ENCODE measurements around the gene CATSPERZ. TPM values are rescaled to one million over a fixed set of nuclear protein-coding genes. Genes with fewer than 3 reads are reported as not detected.
A peak's percentile ranks its signal among the peaks of the same experiment; 100 is the strongest.

Gene CATSPERZ
- total RNA-seq, 2 donors from 2014 or later: 0.56 TPM; not detected in 1

DNA sequence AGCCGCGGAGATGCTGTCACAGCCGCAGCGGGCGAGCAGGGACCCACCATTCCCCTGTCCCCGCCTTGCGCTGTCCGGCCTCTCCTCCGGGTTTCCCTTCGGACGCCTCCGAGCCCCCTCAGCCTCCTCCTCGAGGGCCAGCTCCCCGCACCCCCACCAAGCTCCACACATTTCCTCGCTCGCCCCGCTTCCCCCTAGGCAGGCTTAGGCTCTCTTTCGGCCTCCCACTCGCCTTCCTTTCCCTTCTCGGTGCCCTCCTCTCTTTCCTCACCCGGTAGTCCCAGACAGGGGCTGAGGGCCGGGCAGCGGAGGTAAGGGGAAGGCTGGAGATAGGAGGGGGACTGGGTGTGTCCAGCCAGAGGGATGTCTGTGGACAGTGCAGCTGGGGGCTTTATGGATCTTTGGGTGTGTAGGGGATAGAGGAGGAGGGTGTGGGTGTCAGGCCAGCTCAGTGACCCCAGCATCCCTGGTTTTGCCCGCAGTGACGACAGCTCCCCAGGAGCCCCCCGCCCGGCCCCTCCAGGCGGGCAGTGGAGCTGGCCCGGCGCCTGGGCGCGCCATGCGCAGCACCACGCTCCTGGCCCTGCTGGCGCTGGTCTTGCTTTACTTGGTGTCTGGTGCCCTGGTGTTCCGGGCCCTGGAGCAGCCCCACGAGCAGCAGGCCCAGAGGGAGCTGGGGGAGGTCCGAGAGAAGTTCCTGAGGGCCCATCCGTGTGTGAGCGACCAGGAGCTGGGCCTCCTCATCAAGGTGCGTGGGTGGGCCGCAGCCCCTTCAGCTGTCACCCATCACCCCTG is 7.5 kb upstream of the CATSPERZ start:
- TF ChIP-seq, protein P1, sequence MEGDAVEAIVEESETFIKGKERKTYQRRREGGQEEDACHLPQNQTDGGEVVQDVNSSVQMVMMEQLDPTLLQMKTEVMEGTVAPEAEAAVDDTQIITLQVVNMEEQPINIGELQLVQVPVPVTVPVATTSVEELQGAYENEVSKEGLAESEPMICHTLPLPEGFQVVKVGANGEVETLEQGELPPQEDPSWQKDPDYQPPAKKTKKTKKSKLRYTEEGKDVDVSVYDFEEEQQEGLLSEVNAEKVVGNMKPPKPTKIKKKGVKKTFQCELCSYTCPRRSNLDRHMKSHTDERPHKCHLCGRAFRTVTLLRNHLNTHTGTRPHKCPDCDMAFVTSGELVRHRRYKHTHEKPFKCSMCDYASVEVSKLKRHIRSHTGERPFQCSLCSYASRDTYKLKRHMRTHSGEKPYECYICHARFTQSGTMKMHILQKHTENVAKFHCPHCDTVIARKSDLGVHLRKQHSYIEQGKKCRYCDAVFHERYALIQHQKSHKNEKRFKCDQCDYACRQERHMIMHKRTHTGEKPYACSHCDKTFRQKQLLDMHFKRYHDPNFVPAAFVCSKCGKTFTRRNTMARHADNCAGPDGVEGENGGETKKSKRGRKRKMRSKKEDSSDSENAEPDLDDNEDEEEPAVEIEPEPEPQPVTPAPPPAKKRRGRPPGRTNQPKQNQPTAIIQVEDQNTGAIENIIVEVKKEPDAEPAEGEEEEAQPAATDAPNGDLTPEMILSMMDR (IDR thresholded peaks at IDR 0.05): no peak
- Histone ChIP-seq H3K9me3 (no peaks in the 10 kb centered on the region), H3K9ac (ENCODE audit: low read depth in 2 of 2, low read length in 2 of 2) (peak overlapping the region in 1 of 2 donors; percentile 43), H3K27ac (no peak overlapping the region), H3K4me1 (peaks cover 3% of the 10 kb centered on the region), H3K36me3 (no peaks in the 10 kb centered on the region), H3K4me3 (peak overlapping the region; percentile 19), H3K27me3 (peaks cover 64% of the 10 kb centered on the region)
- intact Hi-C loops (cut with DNase I): no loop called here
- no peak for DNase-seq

DNA sequence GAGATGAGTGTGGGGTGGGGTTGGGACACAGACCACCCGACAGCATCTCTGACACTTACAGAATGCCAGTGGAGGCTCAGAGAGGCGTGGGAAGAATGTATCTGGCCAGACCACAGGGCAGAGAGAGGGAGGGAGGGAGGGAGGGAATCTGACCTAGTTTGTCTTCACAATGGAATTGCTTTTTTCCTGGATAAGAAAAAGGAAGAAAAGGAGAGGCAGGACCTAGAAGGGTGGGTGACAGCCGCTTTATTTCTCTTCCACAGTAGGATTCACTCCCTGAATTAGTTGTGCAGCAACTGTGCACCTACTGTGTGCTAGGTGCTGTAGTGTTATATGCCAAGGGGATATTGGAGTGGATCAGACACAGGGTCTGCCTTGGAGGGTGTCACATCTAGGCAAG is 5.4 kb upstream of the CATSPERZ start:
- Histone ChIP-seq H3K9me3 (no peaks in the 10 kb centered on the region), H3K36me3 (no peaks in the 10 kb centered on the region), H3K27me3 (peaks cover 85% of the 10 kb centered on the region), H3K4me1 (peaks cover 11% of the 10 kb centered on the region), H3K9ac (ENCODE audit: low read depth in 2 of 2, low read length in 2 of 2) (no peak overlapping the region), H3K27ac (no peak overlapping the region), H3K4me3 (no peak overlapping the region)
- DNase-seq: no peak
- intact Hi-C loops (cut with DNase I): no loop called here
- TF ChIP-seq, protein P1 (IDR thresholded peaks at IDR 0.05): no peak

DNA sequence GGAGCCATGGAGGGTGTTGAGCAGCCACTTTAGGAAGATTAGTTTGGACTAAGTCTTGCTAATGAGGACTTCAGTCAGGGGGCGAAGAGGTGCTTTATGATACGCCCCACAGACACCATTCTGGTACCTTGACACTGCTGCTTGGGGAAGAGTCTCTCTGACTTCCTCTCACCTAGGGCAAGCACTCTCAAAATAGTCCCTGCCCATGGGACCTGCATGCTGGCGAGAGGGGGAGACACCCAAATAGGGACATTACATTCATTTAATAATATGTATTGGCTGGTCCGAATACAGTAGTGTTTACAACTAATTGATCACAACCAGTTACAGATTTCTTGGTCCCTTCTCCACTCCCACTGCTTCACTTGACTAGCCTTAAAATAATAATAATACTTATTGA is 4.4 kb upstream of the CATSPERZ start:
- no peak overlapping the region for H3K27ac ChIP-seq
- H3K4me3 ChIP-seq: no peak overlapping the region
- H3K9me3 ChIP-seq: no peaks in the 10 kb centered on the region
- intact Hi-C loops (cut with DNase I): no loop called here
- no peak for DNase-seq
- no peaks in the 10 kb centered on the region for H3K36me3 ChIP-seq
- no peak overlapping the region for H3K9ac ChIP-seq (ENCODE audit: low read depth in 2 of 2, low read length in 2 of 2)
- TF ChIP-seq, protein P1 (IDR thresholded peaks at IDR 0.05): no peak
- H3K27me3 ChIP-seq: peaks cover 83% of the 10 kb centered on the region
- peaks cover 21% of the 10 kb centered on the region for H3K4me1 ChIP-seq

DNA sequence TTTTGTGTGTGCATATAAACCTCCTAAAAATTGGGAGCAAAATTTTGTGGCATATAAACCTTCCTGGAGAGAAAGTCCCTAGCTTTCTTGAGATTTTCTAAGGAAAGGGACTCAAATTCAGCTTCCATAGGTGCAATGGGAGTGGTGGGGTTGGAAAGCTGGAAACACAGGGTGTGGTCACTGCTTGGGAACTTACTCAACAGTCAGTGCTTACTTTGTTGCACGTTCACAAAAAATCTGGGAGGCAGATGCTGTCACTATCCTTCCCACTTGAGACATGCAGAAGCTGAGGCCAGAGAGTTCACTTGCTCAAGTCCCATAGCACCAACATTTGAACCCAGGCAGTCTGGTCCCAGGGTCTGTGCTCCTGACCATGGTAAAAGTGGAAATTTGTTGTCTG is 3.9 kb upstream of the CATSPERZ start:
- TF ChIP-seq, protein P1 (IDR thresholded peaks at IDR 0.05): no peak

DNA sequence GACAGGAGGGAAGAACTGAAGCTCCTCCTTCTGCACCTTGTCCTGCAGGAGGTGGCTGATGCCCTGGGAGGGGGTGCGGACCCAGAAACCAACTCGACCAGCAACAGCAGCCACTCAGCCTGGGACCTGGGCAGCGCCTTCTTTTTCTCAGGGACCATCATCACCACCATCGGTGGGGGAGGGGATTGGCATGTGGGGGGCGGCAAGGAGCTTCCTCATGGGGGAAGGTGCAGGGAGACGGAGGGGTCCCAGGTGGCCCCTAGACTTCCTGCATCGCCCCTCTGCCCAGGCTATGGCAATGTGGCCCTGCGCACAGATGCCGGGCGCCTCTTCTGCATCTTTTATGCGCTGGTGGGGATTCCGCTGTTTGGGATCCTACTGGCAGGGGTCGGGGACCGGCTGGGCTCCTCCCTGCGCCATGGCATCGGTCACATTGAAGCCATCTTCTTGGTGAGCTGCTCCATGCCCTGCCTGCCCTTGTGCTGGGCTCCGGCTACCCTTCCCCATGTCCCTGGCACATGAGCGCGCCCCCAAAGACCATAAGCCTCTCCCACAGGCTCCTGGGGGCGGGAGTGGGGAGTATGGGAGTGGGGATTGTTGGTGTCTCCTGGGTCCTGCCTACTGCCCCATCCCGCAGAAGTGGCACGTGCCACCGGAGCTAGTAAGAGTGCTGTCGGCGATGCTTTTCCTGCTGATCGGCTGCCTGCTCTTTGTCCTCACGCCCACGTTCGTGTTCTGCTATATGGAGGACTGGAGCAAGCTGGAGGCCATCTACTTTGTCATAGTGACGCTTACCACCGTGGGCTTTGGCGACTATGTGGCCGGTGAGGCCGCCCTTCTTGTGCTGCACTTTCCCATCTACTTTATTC is 3.1 kb upstream of the CATSPERZ start:
- Histone ChIP-seq H3K4me1 (peaks cover 22% of the 10 kb centered on the region), H3K4me3 (no peak overlapping the region), H3K36me3 (no peaks in the 10 kb centered on the region), H3K27ac (no peak overlapping the region), H3K27me3 (peaks cover 70% of the 10 kb centered on the region), H3K9ac (ENCODE audit: low read depth in 2 of 2, low read length in 2 of 2) (peak overlapping the region in 1 of 2 donors; percentile 55), H3K9me3 (no peaks in the 10 kb centered on the region)
- DNase-seq: no peak
- TF ChIP-seq, protein P1 (IDR thresholded peaks at IDR 0.05): no peak
- intact Hi-C loops (cut with DNase I): no loop called here

More for the DNA sequence above, 3.9 kb upstream of the CATSPERZ start:
- no peak overlapping the region for H3K4me3 ChIP-seq
- no peak overlapping the region for H3K9ac ChIP-seq (ENCODE audit: low read depth in 2 of 2, low read length in 2 of 2)
- DNase-seq: no peak
- H3K36me3 ChIP-seq: no peaks in the 10 kb centered on the region
- peaks cover 78% of the 10 kb centered on the region for H3K27me3 ChIP-seq
- intact Hi-C loops (cut with DNase I): no loop called here
- no peak overlapping the region for H3K27ac ChIP-seq
- H3K4me1 ChIP-seq: peaks cover 23% of the 10 kb centered on the region
- no peaks in the 10 kb centered on the region for H3K9me3 ChIP-seq
